ENCODE results near the gene NPSR1.

The NPSR1 gene

DNA sequence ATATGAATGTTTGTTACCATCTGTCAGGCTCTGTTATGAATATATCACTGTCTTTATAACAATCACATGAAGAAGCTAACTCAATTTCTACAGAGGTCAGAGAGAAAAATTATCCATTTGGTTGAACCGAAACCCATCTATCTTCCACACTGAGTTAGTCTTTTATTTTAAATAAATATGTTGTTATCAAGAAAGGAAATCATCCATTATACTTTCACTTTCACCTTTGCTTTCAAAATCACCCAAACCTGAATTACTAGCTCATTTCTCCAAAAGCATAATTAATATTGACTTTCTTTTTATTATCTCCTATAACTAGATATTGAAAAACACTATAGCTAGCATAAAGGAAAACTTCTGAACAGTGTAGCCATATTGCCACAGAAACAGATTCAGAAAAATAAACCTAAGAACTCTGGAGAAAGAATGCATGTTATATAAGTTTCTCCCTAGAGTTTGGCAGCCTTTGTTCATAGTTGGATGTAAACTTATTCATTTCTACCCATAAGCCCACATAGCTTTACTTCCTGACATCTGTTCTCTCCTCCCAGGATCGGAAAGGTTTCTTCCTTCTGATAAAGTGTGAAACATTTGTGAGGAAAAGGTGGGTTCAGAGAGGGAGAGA is 66.0 kb downstream of the NPSR1 start:
- peak in 1 of 5 experiments; percentile 37 for DNase-seq

DNA sequence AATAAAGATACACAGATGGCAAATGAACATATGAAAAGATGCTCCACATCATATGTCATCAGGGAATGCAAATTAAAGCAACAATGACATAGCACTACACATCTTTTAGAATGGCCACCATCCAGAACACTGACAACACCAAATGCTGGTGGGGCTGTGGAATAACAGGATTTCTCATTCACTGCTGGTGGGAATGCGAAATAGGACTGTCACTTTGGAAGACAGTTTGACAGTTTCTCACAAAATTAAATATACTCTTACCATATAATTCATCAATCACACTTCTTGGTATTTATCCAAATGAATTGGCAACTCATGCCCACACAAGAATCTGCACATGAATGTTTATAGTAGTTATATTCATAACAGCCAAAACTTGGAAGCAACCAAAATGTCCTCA is 68.2 kb downstream of the NPSR1 start:
- DNase-seq: no peak

DNA sequence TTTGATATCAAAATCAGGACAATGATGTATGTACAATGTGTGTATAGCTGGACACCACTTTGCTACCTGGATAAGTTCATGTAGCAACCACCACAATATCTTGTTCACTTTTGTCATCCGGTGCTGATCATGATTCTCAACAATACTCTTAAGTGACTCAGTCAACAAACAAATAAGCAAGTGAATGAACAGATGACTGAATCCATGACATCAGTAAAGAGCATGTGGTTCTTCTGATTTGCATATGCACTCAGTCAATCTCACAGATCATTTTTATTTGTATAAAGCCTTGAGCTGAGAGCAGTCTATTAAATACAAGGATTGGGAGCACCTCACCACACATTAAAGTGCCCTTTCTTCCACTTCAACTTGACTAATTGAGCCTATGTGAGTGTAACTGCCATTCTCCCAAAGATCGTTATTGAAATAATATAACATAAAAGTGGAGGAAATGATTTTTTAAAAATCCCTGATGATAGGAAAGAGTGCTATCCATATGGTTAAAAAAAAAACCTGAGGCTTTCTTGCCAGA is 69.5 kb downstream of the NPSR1 start:
- peak in 1 of 5 experiments; percentile 6 for DNase-seq

GRCh38 chr7:34728156-34728555 is 70.1 kb downstream of the NPSR1 start:
- DNase-seq: no peak

- no peak for DNase-seq
Measured at GRCh38 chr7:34734771-34735170, 76.8 kb downstream of the NPSR1 start.

GRCh38 chr7:34735526-34735925 is 77.5 kb downstream of the NPSR1 start:
- no peak for DNase-seq

- DNase-seq: no peak
Measured at GRCh38 chr7:34739651-34740300, 81.8 kb downstream of the NPSR1 start.

DNA sequence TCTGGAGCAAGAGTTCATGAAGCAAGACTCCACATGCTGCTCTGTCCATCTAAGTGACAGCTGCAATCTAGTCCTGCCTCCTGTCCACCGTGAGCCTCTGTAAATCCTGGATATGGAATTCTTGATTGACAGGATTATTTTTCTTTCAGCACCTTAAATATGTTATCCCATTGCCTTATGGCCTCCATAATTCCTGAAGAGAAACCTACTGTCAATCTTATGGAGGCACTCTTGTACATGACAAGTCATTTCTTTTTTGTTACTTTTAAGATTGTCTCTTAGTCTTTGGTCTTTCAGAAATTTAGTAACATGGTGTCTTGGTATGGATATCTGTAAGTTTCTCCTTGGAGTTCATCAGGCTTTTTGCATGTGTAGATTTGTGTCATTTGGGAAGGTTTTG is 82.8 kb downstream of the NPSR1 start:
- DNase-seq: no peak

DNA sequence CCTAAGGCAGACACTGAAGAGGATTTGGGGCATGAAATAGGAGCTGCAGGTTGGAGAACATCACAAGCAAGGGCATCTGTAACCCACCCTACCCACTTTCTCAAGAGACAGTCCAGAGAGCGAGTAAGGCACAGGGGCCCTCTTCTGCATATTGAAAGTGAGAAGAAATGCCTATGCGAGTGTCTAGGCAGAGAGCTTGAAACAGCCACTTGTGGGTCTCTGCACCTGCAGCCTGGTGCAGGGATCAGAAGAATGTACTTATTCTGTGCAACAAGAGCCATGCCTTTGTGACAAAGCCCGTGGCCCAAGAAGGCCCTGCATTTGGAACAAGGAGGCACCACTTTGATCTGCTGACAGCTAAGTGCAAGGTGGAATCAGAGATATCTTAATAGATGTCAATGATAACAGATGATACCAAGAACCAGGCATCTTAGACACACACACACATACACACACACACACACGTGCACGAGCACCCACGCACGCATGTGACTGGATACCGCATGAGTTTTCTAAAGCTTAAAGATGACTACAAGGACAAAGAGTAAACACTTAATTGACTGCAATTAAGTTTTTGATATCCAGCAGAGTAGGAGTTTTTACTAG is 89.3 kb downstream of the NPSR1 start:
- no peak for DNase-seq

- DNase-seq: no peak
Measured at GRCh38 chr7:34747867-34748727, 90.1 kb downstream of the NPSR1 start.

GRCh38 chr7:34748728-34749089 is 90.7 kb downstream of the NPSR1 start:
- DNase-seq: no peak

DNA sequence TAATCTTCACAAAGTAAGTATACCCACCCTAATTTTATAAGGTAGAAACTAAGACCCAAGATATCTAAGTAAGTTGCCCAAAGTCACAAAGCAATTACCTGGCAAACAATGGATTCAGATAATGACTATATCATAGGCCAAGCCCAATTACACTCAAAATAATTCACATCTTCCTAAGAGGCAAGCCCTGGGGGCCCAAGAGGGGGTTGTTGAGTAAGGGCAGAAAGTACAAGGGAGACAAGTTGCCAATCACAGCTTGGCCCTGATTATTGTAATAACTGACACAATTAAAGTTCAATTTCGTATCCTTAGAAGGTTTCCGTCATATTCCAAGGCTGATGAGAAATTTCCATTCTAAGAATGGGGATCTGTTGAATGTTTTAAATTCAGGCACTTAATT is 91.4 kb downstream of the NPSR1 start:
- no peak for DNase-seq

DNA sequence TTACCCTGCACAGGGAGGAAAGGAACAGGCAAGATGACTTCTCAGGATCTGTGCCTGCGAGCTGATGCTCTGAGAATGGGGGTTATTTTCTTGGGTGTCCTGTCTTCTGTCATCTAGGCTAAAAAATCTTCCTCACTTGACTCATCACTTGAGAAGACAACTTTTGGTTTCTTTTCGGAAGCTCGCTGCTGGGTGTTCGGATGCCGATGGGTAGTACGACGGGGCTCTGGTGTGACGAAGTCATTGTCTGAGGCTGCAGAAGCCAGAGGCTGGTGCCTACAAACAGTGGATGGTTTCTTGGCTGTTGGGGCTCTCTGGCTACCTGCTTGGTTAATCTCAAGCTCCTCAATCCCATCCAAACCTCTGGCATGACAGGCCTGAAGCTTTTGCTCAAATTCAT is 92.2 kb downstream of the NPSR1 start:
- DNase-seq: no peak

DNA sequence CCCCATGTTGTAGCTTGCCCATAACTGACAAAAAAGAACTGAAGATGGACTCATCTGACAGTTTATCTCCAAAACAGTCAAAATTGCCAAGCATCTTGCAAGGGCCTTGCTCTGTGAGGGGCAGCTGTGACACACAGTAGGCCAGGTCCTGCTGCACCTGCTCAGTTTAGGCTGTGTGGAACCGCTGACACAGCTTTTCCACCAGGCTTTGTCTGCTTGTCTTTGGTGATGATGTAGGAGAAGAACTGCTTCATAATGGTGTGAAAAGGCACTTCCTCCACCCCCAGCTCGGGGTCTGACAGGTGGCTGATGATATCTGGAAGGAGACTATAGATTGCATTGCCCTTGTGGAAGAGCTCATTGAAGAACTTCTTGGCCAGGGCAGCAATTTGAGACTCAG is 92.6 kb downstream of the NPSR1 start:
- no peak for DNase-seq

- DNase-seq: no peak
Measured at GRCh38 chr7:34751725-34752643, 94.0 kb downstream of the NPSR1 start.

- DNase-seq: no peak
Measured at GRCh38 chr7:34752929-34753328, 94.9 kb downstream of the NPSR1 start.

DNA sequence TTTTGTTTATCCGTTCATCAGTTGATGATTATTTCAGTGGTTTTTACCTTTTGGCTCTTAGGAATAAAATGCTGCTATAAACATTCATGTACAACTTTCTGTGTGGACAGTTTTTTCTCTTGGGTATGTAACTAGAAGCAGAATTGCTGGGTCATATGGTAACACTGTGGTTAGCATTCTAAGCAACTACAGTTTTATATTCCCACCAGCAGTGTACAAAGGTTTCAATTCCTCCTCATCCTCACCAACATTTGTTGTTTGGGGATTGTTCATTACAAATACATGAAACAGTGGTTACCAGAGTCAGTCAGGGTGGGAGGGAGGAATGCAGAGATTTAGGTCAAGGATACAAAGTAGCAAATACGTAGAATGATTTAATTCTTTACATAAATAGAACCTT is 97.0 kb downstream of the NPSR1 start:
- no peak for DNase-seq

GRCh38 chr7:34756025-34756437 is 98.0 kb downstream of the NPSR1 start:
- no peak for DNase-seq

- no peak for DNase-seq
Measured at GRCh38 chr7:34756691-34757090, 98.7 kb downstream of the NPSR1 start.

- no peak for DNase-seq
Measured at GRCh38 chr7:34757570-34758110, 99.6 kb downstream of the NPSR1 start.

DNA sequence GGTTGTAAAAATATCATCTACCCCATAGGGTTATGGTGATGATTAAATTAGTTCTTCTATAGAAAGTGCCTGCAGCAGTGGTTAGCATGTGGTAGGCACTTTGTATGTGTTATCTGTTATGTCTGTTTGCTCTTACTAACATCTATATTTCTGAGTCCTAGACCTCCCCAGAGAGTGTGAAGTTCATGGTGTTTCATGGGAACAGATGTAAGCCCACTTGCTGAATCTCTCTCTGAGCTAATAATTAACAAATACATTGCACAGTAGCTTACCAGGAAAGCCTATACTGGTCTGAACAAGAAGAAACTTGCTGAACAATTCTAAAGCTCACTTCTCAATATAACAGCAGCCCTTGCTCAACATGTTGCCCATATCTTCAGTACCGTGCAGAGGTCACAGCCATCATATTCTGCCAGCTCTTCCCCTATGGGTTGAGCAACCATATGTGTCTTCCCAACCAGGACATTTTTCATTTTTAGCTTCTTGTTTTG is 100.1 kb downstream of the NPSR1 start:
- peak in 1 of 5 experiments; percentile 18 for DNase-seq
